ENCODE results near the gene TGM2. TPM values are rescaled to one million over a fixed set of nuclear protein-coding genes. Genes with fewer than 3 reads are reported as not detected.
A peak's percentile ranks its signal among the peaks of the same experiment; 100 is the strongest.

TGM2 gene
- total RNA-seq, 1 donor from 2014 or later = 5.5 TPM

DNA sequence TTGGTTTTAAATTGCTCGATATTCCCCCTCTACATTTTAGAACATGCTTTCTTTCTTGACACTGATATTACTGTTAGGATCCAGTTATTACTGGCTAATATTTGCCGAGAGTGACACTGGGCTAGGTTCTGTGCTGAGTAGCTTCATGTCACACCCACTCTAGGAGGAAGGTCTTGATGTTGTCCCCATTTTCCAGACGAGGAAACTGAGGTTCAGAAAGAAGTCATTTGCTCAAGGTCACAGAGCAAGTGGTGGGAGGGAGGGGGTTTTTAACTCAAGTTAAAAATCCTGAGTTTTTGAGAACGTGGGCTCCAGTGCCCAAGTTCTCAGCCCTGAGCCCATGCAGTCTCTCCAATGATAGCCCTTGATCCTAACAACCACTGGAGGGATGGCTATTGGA is 18.9 kb downstream of the TGM2 start:
- TF ChIP-seq, protein P1, sequence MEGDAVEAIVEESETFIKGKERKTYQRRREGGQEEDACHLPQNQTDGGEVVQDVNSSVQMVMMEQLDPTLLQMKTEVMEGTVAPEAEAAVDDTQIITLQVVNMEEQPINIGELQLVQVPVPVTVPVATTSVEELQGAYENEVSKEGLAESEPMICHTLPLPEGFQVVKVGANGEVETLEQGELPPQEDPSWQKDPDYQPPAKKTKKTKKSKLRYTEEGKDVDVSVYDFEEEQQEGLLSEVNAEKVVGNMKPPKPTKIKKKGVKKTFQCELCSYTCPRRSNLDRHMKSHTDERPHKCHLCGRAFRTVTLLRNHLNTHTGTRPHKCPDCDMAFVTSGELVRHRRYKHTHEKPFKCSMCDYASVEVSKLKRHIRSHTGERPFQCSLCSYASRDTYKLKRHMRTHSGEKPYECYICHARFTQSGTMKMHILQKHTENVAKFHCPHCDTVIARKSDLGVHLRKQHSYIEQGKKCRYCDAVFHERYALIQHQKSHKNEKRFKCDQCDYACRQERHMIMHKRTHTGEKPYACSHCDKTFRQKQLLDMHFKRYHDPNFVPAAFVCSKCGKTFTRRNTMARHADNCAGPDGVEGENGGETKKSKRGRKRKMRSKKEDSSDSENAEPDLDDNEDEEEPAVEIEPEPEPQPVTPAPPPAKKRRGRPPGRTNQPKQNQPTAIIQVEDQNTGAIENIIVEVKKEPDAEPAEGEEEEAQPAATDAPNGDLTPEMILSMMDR (IDR thresholded peaks at IDR 0.05; ENCODE audit: insufficient read depth, low read length, severe bottlenecking) = no peak
- no peak overlapping the region for H3K4me3 ChIP-seq (ENCODE audit: low read depth, low read length)
- FAIRE-seq = no peak
- peaks cover 5% of the 10 kb centered on the region for H3K36me3 ChIP-seq (ENCODE audit: control insufficient read depth, insufficient read depth, low read length)
- no peaks in the 10 kb centered on the region for H3K27me3 ChIP-seq (ENCODE audit: control insufficient read depth, insufficient read depth, low read length)
- DNase-seq (ENCODE audit: low read depth) = no peak

- TF ChIP-seq, protein P1 (IDR thresholded peaks at IDR 0.05; ENCODE audit: insufficient read depth, low read length, severe bottlenecking) = no peak
- H3K36me3 ChIP-seq (ENCODE audit: control insufficient read depth, insufficient read depth, low read length) = peaks cover 4% of the 10 kb centered on the region
- FAIRE-seq (no peak), DNase-seq (ENCODE audit: low read depth) (no peak)
- no peak overlapping the region for H3K4me3 ChIP-seq (ENCODE audit: low read depth, low read length)
- H3K27me3 ChIP-seq (ENCODE audit: control insufficient read depth, insufficient read depth, low read length) = no peaks in the 10 kb centered on the region
Observed at GRCh38 chr20:38145729-38146075, 19.4 kb downstream of the TGM2 start.

GRCh38 chr20:38144974-38145728 is 19.9 kb downstream of the TGM2 start:
- FAIRE-seq (no peak), DNase-seq (ENCODE audit: low read depth) (peak; percentile 67)
- Histone ChIP-seq H3K4me3 (ENCODE audit: low read depth, low read length) (no peak overlapping the region), H3K27me3 (ENCODE audit: control insufficient read depth, insufficient read depth, low read length) (no peaks in the 10 kb centered on the region), H3K36me3 (ENCODE audit: control insufficient read depth, insufficient read depth, low read length) (peaks cover under 1% of the 10 kb centered on the region)
- TF ChIP-seq, protein P1 (IDR thresholded peaks at IDR 0.05; ENCODE audit: insufficient read depth, low read length, severe bottlenecking) = no peak

DNA sequence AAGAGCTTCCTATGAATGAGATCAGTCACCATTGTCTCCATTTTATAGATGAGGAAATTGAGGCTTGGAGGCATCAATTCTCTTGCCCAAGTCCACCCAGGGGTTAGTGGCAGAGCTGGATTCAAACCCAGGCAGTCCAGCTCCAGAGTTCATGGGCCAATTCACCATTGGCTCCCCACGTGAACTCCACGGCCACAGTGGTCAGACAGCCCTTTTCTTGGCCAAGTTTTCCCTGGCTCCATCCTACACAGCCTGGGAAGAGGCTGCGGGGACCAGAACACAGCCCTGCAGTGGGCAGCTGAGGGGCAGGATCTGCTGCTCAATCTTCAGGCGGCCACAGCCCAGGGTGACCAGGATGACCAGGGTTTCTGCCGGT is 20.5 kb downstream of the TGM2 start:
- Histone ChIP-seq H3K36me3 (ENCODE audit: control insufficient read depth, insufficient read depth, low read length) (no peaks in the 10 kb centered on the region), H3K4me3 (ENCODE audit: low read depth, low read length) (no peak overlapping the region), H3K27me3 (ENCODE audit: control insufficient read depth, insufficient read depth, low read length) (no peaks in the 10 kb centered on the region)
- no peak for DNase-seq (ENCODE audit: low read depth)
- TF ChIP-seq, protein P1 (IDR thresholded peaks at IDR 0.05; ENCODE audit: insufficient read depth, low read length, severe bottlenecking) = no peak
- no peak for FAIRE-seq

DNA sequence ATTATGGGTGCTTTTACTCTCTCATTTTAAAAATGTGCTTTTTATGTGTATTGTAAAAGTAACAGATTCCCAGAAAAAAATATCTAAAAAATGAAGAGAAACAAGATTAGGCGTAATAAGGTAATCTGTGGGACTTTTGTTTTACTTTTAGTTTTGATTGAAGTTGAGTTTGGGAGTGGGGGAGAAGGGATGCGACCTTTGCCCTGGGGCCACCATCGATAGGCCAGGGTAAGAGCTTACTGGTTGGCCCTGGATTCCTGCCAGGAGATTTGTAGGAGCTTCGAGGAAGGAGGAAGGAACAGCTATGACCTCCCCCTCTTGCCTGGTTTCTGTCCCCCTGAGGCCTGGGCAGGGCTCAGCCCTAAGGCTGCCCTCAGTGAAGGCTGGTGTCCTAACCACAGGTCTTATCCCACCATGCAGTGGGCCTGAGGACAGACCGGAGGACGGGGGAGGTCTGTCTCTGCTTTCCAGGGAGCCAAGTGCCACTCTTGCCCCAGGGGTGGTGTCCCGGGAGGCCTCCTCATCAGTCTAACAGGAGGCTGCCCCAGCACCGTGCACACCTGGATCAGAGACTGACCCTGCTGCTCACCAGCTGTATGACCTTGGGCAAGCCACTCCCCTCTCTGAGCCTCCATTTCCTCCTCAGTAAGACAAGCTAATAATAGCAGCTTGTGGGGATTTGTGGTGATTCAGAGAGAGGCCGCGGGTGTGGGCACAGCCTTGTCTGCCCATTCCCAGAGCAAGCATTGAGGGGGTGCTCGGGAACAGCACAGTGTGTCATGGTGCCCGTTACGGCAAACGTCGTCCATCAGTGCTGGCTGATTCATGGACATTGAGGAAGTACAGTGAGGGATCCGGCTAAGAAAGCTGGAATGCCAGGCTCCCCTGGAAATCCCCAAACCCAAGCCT is 21.2 kb downstream of the TGM2 start:
- FAIRE-seq = peak; percentile 40
- H3K4me3 ChIP-seq (ENCODE audit: low read depth, low read length) = no peak overlapping the region
- peak; percentile 100 for DNase-seq (ENCODE audit: low read depth)
- TF ChIP-seq, protein P1 (IDR thresholded peaks at IDR 0.05; ENCODE audit: insufficient read depth, low read length, severe bottlenecking) = no peak
- no peaks in the 10 kb centered on the region for H3K36me3 ChIP-seq (ENCODE audit: control insufficient read depth, insufficient read depth, low read length)
- H3K27me3 ChIP-seq (ENCODE audit: control insufficient read depth, insufficient read depth, low read length) = no peaks in the 10 kb centered on the region

Measured in bronchial epithelial cell (primary cell).